ENCODE data around the gene NPDC1.

NPDC1 gene

DNA sequence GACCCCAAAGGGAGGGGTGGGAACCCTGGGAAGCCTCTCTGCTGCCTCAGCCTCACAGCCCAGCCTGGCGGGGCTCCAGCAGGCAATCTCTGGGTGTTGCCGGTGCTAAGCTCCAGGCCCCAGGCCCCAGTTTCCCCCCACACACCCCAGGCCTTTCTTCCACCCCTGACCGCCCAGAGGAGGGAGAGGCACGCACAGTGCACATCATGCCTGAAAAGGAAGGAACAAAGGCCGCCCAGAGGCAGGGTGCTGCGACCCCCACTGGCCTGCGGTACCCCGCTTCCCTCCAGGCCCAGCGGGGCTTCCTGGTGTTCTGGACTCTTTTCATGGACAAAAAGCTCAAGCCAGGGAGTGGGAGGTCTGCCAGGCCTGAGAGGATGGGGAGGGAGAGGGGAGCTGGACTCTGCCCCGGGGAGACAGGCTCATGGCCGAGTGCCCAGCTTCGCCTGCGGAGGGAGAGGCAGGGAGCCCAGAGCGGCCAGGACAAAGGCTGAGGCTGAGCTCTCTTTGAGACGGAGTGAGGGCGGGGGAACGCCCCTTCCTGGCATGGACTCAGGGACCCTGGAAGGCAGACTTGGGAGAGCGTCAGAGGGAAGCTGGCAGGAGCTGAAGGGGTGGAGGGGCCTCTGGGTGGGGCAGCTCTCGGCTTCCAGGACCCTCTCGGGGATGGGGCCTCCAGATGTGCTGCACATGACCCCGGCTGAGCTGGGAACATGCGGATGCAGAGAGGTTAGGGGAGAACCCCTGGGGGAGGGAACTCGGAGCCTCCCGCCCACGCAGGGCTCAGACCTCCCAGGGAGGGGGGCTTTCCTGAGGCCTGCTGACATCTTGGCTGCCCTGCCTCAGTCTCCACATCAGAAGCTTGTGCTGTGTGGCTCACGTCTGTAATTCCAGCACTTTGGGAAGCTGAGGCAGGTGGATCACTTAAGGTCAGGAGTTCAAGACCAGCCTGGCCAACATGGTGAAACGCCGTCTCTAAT, 9.7 kb upstream of the NPDC1 start:
- peak; percentile 34 for DNase-seq

DNA sequence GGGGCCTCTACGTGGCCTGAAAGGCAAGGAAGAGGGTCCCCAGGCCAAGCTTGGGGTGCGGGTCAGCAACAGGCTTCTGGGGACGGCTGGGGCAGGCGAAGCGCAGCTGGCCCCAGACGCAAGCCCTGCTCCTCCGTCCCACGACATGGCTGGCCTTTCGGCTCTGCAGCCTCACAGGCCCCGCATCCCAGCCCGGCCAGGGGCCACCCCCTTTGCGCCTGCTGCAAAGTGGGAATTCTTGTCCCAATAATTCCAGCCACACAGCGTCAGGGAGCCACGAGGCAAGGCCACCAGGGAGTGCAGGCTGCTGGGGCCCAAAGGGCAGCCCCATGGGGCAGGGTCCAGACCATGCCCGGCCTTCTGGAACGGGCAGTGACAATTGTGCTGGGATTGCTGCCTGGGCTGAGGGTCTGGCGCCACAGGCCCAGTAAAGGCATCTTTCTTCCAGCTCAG, 9.0 kb upstream of the NPDC1 start:
- DNase-seq: no peak

DNA sequence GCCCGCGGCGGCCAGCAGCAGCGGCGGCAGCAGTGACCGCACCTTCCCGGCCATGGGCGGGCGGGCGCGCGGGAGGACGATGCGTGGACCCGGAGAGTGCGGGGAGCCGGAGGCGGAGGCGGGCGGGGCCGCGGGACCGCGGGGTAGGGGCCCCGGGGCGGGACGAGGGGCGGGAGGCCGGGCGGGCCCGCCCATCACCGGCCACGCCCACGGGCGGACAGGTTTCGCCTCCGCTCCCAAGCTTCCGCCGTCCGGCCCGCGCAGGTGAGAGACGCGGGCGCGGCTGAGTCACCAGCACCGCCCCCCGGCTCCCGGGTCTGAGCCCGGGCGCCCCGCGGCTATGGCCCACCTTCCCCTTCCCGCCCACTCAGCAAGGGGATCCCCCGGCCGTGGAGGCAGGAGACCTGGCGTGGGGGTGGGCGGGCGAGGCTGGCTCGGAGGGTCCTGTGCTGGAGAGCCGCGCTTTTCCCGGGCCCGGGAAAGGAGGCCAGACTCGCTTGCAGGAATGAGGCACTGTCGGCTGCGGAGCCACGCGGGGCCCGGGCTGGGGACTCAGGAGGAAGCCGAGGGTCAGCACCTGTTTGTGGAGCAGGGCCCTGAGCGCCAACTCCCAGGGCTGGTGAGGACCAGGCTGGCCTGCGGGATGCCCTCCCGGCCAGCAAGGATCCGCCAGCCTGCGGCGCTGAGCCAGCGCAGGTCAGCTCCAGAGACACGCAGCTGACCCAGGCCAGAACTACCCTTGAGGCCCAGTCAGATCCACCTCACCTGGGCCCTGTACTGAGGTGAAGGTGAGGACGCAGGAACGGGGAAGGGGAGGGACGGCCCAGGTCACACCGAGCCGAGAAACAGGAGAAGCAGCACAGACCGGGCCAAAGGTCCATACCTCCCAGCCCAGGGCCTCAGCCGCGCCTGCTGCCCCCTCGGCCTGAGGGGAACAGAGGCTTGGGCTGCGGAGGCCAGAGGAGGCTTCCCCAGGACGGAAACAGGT, 8.3 kb upstream of the NPDC1 start, which contains the start of gene ENTPD2:
Gene ENTPD2 (minus strand): TSS at position 118 of the 988 bp plus-strand sequence. CDS start 64 bp downstream, at position 54.
- DNase-seq: no peak

DNA sequence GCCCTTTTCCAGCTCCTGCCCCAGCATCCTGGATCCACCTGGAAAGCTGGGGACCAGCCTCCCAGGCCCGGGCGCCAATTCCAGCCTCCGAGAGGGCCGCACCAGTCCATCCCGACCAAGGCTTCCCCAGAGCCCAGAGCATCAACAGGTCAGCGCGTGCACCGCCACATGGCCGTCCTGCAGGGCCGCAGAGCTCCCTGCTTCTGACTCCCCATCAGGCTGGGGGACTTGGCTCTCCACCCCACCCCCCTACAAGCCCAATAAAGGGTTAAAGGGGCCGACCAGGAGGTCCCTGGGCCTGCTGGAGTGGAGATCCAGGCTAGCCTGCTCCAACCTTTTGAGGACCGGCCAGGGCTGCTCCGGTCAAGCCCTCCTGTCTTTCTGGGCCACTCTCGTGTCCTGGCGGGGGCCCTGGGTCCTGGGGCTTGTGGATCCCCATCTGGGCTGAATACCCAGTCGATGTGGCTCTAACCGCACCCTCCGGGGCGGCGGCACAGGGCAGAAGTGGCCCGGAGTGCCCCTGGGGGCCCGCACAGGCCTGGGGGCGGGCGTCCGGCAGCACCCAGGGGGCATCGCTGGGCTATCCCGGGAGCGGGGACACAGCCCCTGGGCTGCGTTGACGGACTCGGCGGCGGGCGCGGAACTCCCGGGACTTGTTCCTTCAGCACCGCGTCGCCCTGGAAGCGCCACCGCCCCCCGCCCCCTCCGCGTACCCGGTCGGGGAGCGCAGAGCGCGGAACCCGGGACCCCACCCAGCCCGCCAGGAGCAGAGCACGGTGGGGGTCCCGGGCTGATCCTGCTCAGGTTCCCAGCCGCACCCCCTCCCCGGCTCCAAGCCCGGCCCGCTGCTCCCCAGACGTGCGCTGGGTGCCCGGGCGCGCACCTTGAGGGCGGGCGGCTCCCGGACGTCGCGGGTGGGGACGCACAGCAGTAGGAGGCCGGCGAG, 7.3 kb upstream of the NPDC1 start:
- DNase-seq: no peak

DNA sequence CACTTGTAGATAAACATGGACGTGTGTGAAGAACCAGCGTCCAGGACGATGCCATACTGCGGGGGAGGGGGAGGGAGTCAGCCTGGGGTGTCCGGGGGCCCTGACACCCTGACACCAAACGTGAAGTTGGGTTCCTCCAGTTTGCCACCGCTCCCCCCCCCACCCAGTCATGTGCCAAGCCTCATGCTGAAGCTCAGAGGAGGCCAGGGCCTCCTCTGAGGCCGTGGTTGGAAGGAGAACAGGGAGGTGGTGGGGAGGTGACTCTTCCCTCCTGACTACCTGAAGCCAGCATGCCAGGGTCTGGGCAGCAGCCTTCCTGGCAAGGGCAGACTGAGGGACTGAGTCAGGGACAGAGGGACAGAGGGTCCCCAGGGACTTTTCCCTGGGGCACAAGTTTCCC, 6.3 kb upstream of the NPDC1 start:
- no peak for DNase-seq

DNA sequence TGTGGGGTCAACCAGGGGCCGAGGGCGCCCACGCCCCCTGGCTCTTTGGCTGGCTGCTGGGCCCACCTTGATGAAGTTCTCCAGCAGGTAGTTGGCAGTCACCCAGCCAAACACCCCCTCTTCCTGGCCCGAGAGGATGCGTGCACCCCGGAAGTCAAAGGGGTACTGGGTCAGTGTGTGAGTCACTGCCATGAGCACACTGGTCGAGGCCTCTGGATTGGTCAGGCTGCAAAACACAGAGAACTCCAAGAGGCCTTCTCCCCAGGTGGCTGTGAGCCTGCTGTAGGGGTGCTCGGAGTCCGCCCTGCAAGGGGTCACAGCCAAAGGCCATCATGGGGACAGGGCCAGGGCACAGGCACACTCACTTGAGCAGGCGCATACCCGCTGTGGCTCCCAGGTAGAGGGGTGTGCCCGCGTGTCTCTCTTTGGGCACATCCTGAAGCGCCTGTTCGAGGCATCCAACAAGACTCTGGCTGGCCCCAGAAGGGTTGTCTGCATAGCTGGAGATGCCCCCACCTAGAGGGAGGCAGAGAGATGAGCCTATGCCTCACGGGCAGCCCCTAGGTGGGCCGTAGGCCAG, 5.3 kb upstream of the NPDC1 start:
- no peak for DNase-seq

DNA sequence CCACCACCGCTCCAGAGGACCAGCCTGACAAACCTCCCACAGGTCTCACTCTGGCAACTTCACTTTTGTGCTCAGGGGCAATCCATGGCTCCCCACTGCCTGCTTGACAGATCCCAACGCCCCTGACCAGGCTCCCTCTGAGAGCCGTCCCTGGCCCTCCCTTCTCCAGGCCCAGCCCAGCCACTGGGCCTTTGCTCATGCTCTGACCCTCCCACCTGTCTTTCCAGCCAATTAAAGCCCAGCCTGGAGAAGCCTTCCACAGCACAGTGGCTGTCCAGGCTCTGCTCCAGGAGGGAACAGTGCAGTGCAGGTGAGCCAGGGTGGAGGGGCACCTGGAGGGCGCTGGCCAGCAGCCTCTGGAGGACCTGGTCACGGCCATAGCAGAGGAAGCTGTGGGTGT, 4.6 kb upstream of the NPDC1 start:
- DNase-seq: no peak

DNA sequence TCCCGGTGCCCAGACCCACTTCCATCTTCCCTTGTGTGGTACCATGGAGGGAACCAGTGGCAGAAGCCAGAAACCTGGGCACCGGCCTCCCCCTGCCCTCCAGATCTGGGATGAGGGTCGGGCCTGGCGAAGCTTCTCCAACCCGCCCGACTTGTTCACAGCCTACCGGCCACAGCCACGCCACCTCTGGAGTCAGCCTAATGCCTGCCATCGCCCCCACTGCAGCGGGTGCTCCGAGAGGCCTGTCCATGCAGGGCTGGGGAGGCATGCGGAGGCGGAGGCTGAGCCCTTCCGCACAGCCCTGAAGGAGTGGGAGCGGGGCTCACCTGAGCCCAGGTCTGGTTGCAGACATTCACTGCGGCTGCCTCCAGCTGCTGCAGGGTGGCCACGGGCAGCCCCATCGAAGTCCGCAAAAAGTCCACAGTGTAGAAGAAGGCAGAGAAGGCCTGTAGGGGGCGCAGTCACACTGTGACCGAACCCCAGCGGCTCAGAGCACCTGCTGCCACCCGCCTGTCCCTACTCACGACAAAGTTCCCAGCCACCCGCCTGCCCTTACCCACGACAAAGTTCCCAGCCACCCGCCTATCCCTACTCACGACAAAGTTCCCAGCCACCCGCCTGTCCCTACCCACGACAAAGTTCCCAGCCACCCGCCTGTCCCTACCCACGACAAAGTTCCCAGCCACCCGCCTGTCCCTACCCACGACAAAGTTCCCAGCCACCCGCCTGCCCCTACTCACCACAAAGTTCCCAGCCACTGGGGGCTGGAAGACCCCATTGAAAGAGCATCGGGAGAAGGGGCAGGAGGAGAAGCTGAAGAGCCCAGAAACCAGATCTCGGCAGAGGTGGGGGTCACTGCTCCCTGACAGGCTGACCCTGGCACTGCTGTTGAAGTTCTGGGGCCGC, 3.8 kb upstream of the NPDC1 start:
- DNase-seq: no peak

DNA sequence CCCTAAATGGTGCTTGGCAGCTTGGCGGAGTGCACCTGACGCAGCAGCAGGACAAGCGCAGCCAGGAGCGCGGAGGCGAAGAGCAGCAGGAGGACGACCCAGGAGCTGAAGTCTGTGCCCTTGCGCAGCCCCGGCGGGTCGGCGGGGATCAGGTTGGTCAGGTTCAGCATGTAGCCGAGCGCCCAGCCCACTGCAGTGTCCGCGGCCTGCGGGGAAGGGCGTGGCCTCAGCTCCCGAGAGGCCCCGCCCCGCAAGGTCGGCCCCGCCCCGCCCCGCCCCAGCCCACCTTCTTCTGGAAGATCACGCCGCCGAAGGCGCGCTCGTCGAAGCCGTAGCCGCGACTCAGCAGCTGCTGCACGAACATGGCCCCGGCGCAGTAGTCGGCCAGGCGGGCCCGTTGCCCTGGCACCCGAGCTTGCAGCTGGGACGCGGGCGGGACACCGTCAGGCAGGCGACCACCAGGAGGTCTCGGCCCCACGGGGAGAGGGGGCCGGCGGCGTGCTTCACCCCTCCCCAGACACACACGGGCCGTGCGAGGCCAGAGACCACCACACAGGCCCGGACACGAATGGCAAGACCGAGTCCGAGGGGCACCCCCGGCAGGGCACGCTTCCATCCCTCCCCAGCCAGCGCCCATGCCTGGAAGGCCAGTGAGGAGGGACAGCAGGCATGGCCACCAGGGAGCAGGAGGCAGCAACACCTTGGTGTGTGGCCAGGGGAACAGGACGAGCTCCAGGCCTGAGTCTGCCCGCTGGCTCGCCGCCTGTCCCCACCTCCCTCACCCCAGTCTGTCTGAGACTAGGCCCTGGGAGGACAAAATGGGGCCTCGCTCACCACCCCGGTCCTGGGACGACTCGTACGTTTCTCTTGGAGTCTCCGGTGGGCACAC, 2.9 kb upstream of the NPDC1 start:
- no peak for DNase-seq

DNA sequence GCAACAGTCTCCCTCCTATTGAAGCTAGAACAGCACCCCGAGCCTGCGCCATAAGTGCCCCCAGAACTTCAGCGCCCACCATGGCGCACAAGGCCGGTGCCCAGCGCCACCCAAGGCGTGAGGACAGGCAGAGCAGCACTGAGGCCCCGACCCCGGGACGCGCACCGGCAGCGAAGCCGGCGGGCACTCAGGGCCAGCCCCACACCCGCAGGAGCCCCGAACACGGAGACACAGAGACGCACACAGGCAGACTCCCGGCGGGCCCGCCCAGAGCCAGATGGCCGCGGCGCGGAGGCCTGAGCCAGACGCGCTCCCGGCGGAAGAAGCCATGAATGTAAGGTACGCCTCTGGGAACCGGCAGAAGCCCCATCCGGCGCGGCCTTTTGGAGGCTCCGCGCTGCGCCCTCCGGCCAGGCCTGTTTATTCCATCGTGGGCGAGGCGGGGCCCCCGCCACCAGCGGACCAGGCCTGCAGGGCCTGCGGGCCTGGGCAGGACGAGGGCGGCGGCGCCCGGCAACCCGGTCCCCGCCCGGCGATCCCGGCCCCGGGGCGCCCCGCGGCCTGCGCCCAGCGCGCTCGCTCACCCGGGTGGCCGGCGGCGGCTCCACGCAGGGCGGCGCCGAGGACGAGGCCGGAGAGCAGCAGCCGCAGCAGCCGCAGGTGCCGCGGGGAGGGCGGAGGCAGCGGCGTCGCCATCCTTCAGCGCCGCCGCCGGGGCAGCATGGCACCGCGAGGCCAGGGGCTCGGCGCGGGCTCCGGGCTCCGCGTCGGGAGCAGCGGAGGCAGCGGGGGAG, 486 bp downstream of the NPDC1 start:
- DNase-seq: no peak

DNA sequence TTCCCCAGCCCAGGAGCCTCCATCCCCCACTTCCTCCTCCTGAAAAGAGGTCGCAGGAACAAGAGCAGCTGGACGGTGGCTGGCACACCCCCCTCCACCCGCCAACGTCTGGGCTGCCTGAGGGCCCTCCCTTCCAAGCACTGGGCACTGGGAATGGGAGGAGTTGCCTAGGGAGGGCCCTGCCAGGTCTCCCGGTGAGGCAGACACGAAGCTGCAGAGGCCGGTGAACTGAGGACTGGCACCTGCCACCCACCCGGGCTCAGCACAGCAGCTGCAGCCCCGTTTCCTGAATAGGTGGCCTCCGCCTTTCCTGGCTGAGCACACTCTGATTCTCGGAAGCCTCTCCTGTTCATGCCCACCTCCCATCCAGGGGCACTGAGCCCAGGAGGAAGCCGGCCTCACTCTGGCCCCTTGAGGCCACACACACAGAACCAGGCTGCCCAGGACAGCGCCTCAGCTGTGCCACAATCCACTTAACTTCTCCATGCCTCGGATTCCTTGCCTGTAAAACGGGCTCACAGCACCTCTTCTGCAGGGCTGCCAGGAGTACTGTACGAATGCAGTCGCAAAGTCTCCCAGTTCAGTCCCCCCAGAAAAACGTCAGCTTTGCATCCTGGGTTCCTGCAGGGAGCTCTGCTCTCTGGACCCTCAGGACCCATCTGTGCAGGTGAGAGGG, 1.3 kb downstream of the NPDC1 start:
- no peak for DNase-seq

DNA sequence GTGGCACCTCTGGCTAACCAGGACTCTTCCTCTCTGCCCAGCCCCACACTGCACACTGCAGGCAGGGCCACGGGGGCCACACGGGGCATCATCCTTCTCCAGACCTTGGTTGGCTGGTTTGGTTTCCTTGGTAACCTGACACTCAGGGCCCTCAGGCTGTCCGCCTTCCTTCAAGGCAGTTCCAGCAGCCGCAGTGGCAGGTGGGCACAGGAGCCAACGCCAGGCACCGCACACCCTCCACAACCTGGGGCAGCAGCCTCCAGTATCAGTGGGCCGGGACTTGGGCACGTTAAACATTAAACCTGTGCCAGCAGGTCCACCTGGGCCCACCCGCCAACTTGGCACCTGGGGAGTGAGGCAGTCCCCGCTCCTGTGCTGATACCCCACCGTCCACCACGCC, 1.9 kb downstream of the NPDC1 start:
- no peak for DNase-seq

DNA sequence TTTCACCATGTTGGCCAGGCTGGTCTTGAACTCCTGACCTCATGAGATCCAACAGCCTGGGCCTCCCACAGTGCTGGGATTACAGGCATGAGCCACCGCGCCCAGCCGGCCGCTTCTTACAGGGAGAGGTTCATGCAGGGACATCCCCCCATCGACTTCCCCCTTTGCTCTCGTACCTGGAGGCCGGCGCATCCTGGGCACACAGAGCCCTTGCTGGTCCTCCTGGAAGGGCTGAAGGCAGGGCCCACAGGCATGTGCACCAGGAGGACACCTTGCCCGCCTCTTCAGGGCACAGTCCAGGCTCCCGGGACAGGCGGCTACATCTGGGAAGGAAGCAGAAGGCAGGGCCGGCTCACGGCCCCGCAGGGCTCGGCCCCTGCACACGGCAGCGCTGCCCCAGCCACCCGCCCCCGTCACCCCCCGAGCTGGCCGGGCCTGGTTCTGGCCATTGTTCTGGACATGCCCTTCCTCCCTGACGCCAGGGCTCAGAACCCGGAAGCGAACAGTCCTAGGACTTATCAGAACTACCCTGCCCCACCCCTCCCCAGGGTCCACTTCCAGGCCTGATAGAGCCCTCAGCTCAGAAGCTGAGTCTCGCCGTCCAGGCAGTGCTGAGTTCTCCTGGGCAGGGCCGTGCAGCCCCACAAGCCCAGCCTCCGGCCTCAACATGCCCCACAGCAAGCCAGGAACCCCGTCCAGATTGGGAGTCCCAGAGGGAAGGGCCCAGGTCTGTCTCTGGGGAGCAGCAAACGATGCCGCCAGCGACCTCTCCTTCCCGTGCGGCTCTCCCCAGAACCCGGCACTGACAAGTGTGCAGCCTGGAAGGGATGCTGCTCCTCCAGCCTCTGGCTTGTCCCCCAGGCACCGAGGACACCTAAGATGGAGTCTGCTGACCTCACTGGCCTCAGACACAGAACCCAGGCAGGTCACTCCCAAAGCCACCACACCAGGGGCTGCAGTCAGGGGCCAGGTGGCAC, 2.9 kb downstream of the NPDC1 start:
- no peak for DNase-seq

DNA sequence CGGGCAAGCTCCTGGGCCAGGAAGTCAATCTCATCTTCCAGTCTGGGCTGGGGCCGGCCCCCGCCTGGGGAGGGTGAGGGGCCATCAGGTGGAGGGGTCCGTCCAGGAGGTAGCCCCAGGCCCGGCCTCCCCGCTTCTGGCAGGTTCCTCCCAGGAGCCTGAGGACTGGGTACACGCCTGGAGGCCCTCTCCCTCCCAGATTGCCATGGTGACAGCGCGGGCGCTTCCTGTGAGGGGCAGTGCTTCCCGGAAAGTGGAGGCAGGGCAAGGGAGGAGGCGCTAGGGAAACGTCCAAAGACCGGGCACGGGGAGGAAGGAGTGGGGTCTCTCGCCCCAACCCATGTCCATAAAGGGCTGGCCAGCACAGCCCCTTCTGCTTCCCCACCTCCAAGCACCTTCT, 4.9 kb downstream of the NPDC1 start:
- no peak for DNase-seq

DNA sequence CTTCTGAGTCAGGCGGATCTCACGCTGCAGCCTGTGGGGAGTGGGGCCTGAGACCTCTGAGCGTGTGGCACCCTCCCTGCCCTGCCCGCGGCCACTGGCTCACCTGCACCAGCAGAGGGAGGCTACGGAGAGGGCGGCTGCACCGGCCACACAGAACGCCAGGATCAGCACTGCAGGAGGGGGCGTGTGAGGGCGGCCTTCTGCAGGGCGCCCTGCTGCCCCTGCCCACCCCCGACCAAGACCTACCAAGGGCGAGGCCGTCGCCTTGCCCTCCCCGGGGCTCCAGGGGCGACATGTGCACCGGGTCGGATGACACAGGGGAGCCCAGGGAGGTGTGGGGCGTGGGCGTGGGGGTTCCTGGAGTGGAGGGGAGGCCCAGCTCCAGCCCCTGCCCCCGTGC, 5.4 kb downstream of the NPDC1 start:
- no peak for DNase-seq

DNA sequence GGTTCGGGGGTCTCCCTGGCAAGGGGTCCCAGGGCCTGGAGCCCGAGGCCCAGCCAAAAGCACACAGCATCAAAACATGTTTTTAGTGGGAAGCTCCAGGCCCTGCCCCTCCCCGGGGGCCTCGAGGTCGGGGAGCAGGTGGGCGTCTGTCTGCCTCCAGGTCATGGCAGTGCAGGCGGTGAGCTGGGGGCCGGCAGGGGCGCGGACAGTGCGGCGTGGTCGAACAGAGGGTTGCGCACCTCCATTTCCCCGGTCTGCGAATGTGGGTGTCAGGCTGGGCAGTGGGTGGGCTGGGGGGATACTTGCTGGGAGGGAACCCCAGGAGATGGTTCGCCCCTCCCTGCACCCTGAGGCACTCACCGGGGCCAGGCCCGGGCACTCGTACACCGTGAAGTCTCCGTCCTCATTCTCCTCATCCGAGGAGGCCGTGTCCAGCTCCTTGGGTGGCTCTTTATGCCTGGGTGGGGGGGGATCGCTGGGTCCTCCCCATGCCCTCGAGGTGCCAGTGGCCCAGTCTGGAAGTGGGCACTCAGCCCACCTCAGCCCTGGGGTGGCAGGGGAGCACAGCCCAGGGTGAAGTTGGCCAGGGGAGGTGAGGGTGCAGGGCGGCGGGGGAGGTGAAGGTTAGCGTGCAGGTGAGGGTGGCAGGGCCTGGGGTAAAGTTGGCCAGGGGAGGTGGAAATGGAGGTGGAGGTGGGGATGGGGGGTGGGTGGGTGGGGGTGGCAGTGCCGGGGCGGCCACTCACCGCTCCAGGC, 6.2 kb downstream of the NPDC1 start:
- no peak for DNase-seq
